ENCODE results near the gene PLAC9.
A peak's percentile ranks its signal among the peaks of the same experiment; 100 is the strongest.
"Not testable (repeated sequence)": the region's sequence is repeated elsewhere in the genome, so short reads cannot be mapped to it uniquely, and the experiment has no call there.

Gene PLAC9

GRCh38 chr10:80139265-80139664 lies 6.7 kb downstream of the PLAC9 start:
- DNase-seq (ENCODE audit: low spot score): no peak

DNA sequence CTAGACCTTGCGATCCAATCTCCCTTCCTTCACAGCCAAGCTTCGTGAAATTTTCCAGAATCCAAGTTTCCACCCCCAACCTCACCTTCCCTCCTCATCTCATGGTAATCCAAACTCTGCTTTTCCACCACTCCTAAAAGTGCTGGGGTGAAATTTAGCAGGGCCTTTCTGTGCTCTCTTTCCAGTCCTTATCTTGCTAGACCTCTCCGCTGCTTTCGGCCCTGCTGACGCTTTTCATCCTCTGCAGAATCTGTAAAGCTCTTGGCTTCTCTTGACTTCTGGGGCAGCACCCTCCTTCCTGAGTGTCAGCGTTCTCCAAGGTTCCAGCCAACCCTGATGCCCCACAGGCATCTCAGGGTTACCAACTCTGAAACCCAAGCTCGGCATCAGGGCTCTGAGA lies 7.7 kb downstream of the PLAC9 start:
- DNase-seq (ENCODE audit: low spot score): no peak

- no peak for DNase-seq (ENCODE audit: low spot score)
Measured at GRCh38 chr10:80141696-80142460, 9.3 kb downstream of the PLAC9 start.

DNA sequence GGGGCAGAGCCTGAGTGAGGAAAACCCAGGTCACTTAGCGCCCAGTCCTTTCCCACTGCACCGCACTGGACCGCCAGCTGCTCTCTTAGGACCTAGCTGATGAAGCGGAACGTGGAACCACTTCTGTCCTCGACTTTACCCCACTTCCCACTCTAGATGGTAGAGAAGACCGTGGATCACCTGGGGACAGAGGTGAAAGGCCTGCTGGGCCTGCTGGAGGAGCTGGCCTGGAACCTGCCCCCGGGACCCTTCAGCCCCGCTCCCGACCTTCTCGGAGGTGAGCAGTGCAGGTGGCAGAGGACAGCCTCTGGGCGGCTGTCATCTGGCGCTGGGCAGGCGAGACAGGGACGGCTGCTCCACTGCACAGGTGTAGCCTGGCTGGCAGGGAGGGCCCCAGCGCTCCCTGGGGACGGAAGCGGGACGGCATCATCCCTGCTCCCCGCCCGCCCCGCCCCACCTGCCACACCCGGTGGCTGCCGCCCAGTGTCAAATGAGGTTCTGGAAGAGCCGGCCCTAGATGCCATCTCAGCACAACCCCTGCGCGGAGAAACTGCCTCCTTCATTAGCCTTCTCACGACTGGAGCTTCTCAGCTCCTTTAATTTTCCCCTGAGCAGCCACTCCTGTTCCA lies 11.7 kb downstream of the PLAC9 start:
- DNase-seq (ENCODE audit: low spot score): peak; percentile 64

DNA sequence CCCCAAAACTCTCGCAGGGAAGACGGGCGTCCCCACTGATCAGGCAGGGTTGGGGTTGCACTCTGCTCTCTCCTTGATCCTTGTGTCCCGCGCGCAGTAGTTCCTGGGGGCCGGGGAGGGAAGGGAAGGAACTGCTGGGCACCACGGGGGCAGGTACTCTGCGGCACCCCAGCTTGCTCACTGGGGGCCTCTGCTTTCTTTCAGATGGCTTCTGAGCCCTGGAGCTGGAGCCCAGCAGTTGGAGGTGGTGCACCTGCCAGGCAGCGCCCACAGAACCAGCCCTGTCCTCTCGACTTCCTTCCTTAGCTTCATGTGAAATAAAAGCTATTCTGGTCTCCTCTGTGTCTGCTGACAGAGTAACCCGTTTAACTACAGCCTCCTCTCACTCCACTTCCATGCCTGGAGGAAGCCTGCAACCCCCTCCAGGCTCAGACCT lies 12.2 kb downstream of the PLAC9 start:
- no peak for DNase-seq (ENCODE audit: low spot score)

DNA sequence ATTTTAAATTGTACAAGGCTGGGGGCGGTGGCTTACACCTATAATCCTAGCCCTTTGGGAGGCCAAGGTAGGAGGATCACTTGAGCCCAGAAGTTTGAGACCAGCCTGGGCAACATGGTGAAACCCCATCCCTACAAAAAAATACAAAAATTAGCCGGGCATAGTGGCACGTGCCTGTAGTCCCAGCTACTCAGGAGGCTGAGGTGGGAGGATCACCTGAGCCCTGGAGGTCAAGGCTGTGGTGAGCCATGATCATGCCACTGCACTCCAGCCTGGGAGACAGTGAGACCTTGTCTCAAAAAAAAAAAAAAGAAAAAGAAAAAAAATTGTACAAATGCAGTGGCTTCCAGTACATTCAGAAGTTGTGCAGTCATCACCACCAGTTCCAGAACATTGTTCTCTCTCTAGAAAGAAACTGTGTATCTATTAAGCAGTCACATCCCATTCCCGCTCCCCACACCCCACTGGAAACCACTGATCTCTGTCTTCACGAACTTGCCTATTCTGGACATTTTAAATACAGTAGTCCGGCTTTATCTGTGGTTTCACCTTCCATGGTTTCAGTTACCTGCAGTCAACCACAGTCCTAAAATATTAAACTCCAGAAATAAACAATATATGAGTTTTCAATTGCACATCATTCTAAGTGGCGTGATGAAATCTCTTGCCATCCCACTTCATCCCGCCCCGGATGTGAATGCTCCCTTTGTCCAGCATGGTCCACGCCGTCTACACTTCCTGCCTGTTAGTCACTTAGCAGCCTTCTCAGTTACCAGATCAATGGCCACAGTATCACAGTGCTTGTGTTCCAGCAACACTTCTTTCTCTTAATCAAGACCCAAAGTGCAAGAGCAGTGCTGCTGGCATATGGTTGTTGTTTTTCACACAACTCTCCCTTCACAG lies 13.1 kb downstream of the PLAC9 start:
- DNase-seq (ENCODE audit: low spot score): not testable (repeated sequence)

DNA sequence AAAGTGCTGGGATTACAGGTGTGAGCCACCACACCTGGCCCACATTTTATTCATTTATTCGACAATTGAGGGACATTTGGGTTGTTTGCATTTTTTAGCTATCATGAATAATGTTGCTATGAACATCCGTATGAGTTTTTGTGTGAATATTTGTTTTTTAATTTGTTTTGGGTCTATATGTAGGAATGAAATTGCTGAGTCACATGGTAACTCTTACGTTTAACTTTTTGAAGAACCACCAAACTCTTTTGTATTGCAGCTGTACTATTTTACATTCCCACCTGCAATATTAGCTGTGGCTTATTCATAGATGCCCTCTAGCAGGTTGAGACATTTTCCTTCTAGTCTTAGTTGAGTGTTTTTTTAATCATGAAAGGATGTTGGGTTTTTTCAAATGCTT lies 14.4 kb downstream of the PLAC9 start:
- no peak for DNase-seq (ENCODE audit: low spot score)

DNA sequence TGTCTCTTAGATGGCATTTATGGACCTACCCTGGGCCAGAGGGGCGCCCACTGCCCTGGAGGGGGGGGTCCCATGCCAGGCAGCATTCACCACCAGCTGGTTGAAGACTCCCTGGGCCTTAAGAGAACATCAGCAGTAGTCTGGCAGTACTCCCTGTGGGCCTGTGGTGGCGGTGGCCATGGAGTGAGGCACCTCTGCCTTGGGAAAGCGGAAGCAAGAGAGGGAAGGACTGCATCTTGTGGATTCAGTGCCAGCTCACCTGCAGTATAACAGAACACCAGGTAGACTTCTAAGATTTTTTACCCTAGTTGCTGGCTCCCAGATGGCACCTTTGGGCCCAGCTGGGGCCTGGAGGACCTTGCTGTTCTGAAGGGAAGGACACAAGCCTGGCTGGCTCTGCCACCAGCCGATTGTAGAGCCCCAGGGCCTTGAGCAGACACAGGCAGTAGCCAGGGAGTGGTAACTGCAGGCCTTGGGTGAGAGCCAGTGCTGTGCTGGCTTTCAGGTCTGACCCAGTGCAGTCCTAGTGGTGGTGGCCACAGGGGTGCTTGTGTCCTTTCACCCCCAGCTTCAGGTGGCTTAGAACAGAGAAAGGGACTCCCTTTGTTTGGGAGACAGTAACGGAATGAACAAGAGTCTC lies 15.8 kb downstream of the PLAC9 start:
- no peak for DNase-seq (ENCODE audit: low spot score)

DNA sequence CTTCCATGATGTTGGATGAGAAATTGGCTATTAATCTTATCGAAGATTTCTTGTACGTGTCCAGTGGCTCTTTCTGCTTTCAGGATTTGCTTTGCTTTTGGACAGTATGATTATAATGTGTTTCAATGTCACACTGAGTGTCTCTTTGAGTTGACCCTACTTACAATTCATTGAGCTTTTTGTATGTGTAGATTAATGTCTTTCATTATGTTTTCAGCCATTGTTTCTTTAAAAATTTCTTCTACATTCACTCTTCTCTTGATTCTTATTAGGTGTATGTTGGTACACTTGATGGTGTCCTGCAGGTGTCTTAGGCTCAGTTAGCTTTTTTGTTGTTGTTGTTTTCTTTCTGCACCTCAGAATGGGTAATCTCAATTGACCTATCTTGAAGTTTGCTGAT lies 16.6 kb downstream of the PLAC9 start:
- no peak for DNase-seq (ENCODE audit: low spot score)

DNA sequence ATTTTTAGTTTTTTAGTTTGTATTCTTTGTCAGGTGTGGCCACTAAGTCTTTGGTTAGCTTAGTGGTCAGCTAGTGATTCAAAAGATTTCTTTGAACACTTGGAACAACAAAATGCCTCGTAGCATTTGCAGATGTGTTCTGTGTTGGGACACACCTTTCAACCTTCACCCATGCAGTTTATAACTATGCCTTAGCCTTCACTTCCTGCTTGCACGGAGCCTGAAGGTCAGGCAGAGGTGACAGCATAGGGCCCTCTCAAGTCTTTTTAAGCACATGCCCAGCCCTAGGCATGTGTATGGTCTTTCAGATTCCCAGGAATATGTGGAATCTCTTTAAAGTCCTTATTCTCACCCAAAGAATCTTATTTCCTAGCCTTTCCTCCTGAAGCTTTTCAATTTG lies 17.6 kb downstream of the PLAC9 start:
- DNase-seq (ENCODE audit: low spot score): no peak

GRCh38 chr10:80152820-80153219 lies 20.3 kb downstream of the PLAC9 start:
- DNase-seq (ENCODE audit: low spot score): no peak

DNA sequence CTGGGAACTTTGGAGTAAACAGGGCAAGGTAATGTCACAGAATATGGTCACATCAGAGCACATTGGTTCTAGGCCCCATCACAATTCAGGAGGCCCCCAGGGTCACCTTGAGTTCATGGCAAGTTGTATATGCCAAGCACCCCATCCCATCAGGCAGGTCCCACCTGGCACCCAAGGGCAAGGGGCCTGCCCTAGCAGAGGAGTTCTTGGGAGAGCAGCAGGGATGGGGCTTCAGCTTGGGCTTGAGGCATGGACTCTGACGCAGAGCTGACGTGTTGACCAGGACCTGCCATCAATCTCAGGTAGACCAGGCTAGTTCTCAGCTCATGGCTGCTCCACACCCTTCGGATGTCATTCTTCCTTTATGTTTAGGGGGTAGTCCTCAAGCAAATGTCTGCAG lies 20.9 kb downstream of the PLAC9 start:
- DNase-seq (ENCODE audit: low spot score): no peak

- no peak for DNase-seq (ENCODE audit: low spot score)
Measured at GRCh38 chr10:80154626-80154977, 22.1 kb downstream of the PLAC9 start.

DNA sequence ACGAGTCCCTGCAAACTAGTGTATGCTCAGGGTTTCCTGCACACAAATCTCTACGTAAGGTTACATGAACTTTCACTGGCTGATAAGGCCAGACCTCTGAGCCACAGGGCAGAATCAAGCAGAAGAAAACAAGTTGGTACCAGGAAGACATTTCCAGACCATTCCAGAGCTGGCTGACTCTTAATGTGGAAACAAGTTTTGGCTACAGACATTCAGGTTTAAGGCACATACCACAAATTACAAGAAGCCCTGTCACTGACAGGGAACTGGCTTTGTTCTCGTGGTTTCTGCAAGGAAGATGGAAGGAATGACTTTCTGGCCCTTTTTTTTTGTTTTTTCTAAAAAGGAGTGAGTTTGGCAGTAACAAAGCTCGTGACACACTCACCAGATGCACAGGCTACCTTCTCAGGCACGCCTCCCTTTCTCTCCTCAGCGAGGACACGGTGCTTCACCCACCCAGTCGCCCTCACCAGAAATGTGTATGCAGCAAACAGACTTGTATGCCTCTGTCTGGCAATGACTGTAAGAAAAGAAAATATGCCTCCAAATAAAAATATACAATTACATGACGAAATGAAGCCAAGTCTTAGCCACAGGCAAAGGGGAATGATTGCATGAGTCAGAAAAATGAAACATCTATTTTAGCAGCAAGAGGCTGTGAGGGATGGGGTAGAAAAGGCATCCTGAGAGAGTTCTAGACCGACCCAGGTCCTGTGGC lies 22.6 kb downstream of the PLAC9 start:
- no peak for DNase-seq (ENCODE audit: low spot score)

GRCh38 chr10:80155696-80156215 lies 23.2 kb downstream of the PLAC9 start:
- DNase-seq (ENCODE audit: low spot score): no peak

DNA sequence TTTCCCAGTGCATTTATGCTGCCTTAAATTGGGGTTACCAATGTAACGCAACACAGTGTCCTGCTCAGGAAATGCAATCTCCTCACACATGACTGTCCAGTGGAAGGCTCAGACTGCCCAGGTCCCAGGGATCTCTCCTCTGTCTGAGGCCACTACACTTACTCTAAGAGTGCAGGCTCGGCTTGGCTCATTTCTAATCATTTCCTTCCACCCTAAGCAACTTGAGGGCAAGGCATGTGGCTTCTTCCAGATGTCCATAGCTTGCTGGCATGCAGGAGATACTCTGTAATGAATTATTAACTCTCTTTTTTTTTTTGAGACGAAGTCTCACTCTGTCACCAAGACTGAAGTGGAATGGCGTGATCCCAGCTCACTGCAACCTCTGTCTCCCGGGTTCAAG lies 23.7 kb downstream of the PLAC9 start:
- no peak for DNase-seq (ENCODE audit: low spot score)

GRCh38 chr10:80157561-80157960 lies 25.0 kb downstream of the PLAC9 start:
- no peak for DNase-seq (ENCODE audit: low spot score)

DNA sequence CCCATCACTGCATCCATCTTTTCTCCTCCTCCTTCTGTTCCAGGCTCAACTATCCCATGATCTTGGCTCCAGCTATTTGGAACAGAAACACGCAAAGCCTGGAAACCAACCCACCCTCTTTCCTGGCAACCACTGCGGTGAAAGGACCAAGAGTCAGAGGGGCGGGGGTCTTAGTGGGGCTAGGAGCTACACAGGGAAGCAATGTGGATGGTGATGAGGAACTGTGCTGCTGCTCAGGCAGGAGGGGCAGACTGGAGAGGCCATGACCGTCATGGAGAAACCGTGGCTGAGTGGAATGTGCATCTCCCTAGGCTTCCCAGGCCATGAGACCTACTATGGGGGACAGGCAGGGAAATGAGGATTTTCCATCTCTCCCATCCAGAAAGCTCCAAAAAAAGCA lies 25.6 kb downstream of the PLAC9 start:
- no peak for DNase-seq (ENCODE audit: low spot score)

GRCh38 chr10:80158598-80159127 lies 26.1 kb downstream of the PLAC9 start:
- peak; percentile 44 for DNase-seq (ENCODE audit: low spot score)

GRCh38 chr10:80159166-80159873 lies 26.8 kb downstream of the PLAC9 start:
- no peak for DNase-seq (ENCODE audit: low spot score)
